Measurements from ENCODE around the gene PTPRG.

Gene PTPRG

GRCh38 chr3:61936344-61936937, 375.1 kb downstream of the PTPRG start:
- no peak for DNase-seq

GRCh38 chr3:61937477-61937876, 376.1 kb downstream of the PTPRG start:
- DNase-seq: no peak

- no peak for DNase-seq
Observed at GRCh38 chr3:61938878-61939549, 377.6 kb downstream of the PTPRG start.

- DNase-seq: no peak
Observed at GRCh38 chr3:61940236-61940635, 378.9 kb downstream of the PTPRG start.

GRCh38 chr3:61943975-61944374, 382.6 kb downstream of the PTPRG start:
- DNase-seq: no peak

- DNase-seq: no peak
Observed at GRCh38 chr3:61944726-61945125, 383.4 kb downstream of the PTPRG start.

GRCh38 chr3:61945657-61946056, 384.3 kb downstream of the PTPRG start:
- no peak for DNase-seq

GRCh38 chr3:61946570-61947324, 385.4 kb downstream of the PTPRG start:
- DNase-seq: no peak

GRCh38 chr3:61947456-61947855, 386.1 kb downstream of the PTPRG start:
- no peak for DNase-seq

- DNase-seq: no peak
Observed at GRCh38 chr3:61948699-61949305, 387.4 kb downstream of the PTPRG start.

- DNase-seq: no peak
Observed at GRCh38 chr3:61954097-61954540, 392.7 kb downstream of the PTPRG start.

GRCh38 chr3:61955483-61955882, 394.1 kb downstream of the PTPRG start:
- no peak for DNase-seq

- no peak for DNase-seq
Observed at GRCh38 chr3:61956236-61956635, 394.9 kb downstream of the PTPRG start.

GRCh38 chr3:61957259-61957658, 395.9 kb downstream of the PTPRG start:
- no peak for DNase-seq

GRCh38 chr3:61960976-61961375, 399.6 kb downstream of the PTPRG start:
- no peak for DNase-seq

- no peak for DNase-seq
Observed at GRCh38 chr3:61961900-61962299, 400.5 kb downstream of the PTPRG start.

- DNase-seq: no peak
Observed at GRCh38 chr3:61964566-61964965, 403.2 kb downstream of the PTPRG start.

GRCh38 chr3:61965770-61966131, 404.4 kb downstream of the PTPRG start:
- no peak for DNase-seq

- DNase-seq: no peak
Observed at GRCh38 chr3:61966200-61966599, 404.8 kb downstream of the PTPRG start.

- no peak for DNase-seq
Observed at GRCh38 chr3:61967019-61967418, 405.6 kb downstream of the PTPRG start.

GRCh38 chr3:61967937-61968336, 406.6 kb downstream of the PTPRG start:
- DNase-seq: no peak

GRCh38 chr3:61974662-61975061, 413.3 kb downstream of the PTPRG start:
- no peak for DNase-seq

GRCh38 chr3:61975199-61975598, 413.8 kb downstream of the PTPRG start:
- DNase-seq: no peak

- DNase-seq: no peak
Observed at GRCh38 chr3:61975936-61976335, 414.6 kb downstream of the PTPRG start.

Measured in activated naive CD4-positive, alpha-beta T cell (primary cell).